Mesenchymal stem cell (in vitro differentiated cells and primary cell): Measurements from ENCODE around the gene MTHFD2L.

ENCODE experiments used
- DNase-seq: peaks from one replicate; pipeline ENCODE4 v3.0.0-alpha.2; 2013
- H2AFZ ChIP-seq: one replicate; pipeline ENCODE4 v1.6.1; 2013; ENCODE audit warnings: low read depth, mild to moderate bottlenecking, control low read depth, inconsistent platforms, low read length, moderate library complexity
- H2AK5ac ChIP-seq: 2 replicates; pipeline ENCODE4 v1.6.1; 2013; ENCODE audit warnings: low read length, moderate library complexity, mild to moderate bottlenecking, inconsistent platforms; ENCODE audit not compliant: severe bottlenecking
- H2BK120ac ChIP-seq: one replicate; pipeline ENCODE4 v1.6.1; 2013; ENCODE audit warnings: low read depth, mild to moderate bottlenecking, inconsistent platforms, low read length, moderate library complexity
- H2BK12ac ChIP-seq, 2 experiments: one replicate each; pipeline ENCODE4 v1.6.1; 2013; ENCODE audit warnings: inconsistent platforms in 2 of 2, low read length in 2 of 2, mild to moderate bottlenecking in 2 of 2, moderate library complexity in 2 of 2, control low read depth in 1 of 2
- H2BK15ac ChIP-seq: one replicate; pipeline ENCODE4 v1.6.1; 2013; ENCODE audit warnings: mild to moderate bottlenecking, low read depth, inconsistent platforms; ENCODE audit not compliant: poor library complexity, severe bottlenecking
- H2BK5ac ChIP-seq: 2 replicates; pipeline ENCODE4 v1.6.1; 2013; ENCODE audit warnings: low read depth, mild to moderate bottlenecking, low read length, control low read depth, inconsistent platforms; ENCODE audit not compliant: poor library complexity, severe bottlenecking
- H3K14ac ChIP-seq, 2 experiments: one replicate each; pipeline ENCODE4 v1.6.1; 2013; ENCODE audit warnings: inconsistent platforms in 2 of 2, low read length in 2 of 2, control low read depth in 1 of 2, mild to moderate bottlenecking in 1 of 2, moderate library complexity in 1 of 2
- H3K18ac ChIP-seq, 2 experiments: one replicate each; pipeline ENCODE4 v1.6.1; 2013; ENCODE audit warnings: inconsistent platforms in 2 of 2, low read length in 2 of 2, control low read depth in 1 of 2, low read depth in 1 of 2, mild to moderate bottlenecking in 1 of 2
- H3K23ac ChIP-seq, 2 experiments: one replicate each; pipeline ENCODE4 v1.6.1; 2013; ENCODE audit warnings: inconsistent platforms in 2 of 2, low read length in 2 of 2, mild to moderate bottlenecking in 2 of 2, moderate library complexity in 2 of 2, control low read depth in 1 of 2
- H3K27ac ChIP-seq: 2 replicates; pipeline ENCODE4 v1.5.1; 2013; ENCODE audit warnings: mild to moderate bottlenecking, moderate library complexity, low read length, control low read depth, inconsistent platforms; ENCODE audit not compliant: poor library complexity, severe bottlenecking
- H3K27me3 ChIP-seq, 2 experiments: 2 replicates each; pipeline versions ENCODE4 v1.6.1 to v1.7.0; 2013; ENCODE audit warnings: low read length in 2 of 2, mild to moderate bottlenecking in 2 of 2, moderate library complexity in 2 of 2, control low read depth in 1 of 2, inconsistent platforms in 1 of 2; ENCODE audit not compliant: control insufficient read depth in 1 of 2, insufficient read depth in 1 of 2
- H3K36me3 ChIP-seq, 2 experiments: 2 replicates each; pipeline versions ENCODE4 v1.6.1 to v1.7.0; 2013; ENCODE audit warnings: low read length in 2 of 2, control low read depth in 1 of 2, inconsistent platforms in 1 of 2, low read depth in 1 of 2, mild to moderate bottlenecking in 1 of 2; ENCODE audit not compliant: insufficient read depth in 2 of 2, control insufficient read depth in 1 of 2
- H3K4ac ChIP-seq, 2 experiments: one replicate each; pipeline ENCODE4 v1.6.1; 2013; ENCODE audit warnings: inconsistent platforms in 2 of 2, low read length in 2 of 2, mild to moderate bottlenecking in 2 of 2, moderate library complexity in 2 of 2, control low read depth in 1 of 2, low read depth in 1 of 2
- H3K4me1 ChIP-seq: 2 replicates; pipeline ENCODE4 v1.6.1; 2013; ENCODE audit warnings: low read depth, low read length, control low read depth; ENCODE audit not compliant: control insufficient read depth, insufficient read depth
- H3K4me2 ChIP-seq: 2 replicates; pipeline ENCODE4 v1.6.1; 2013; ENCODE audit warnings: low read length, mild to moderate bottlenecking, inconsistent platforms; ENCODE audit not compliant: poor library complexity, severe bottlenecking
- H3K4me3 ChIP-seq, 2 experiments: 2 replicates each; pipeline versions ENCODE4 v1.5.1 to v1.7.0; 2013; ENCODE audit warnings: low read length in 2 of 2, mild to moderate bottlenecking in 2 of 2, control low read depth in 1 of 2, low read depth in 1 of 2; ENCODE audit not compliant: insufficient read depth in 1 of 2
- H3K79me1 ChIP-seq: replicated peaks from 2 replicates; pipeline ENCODE4 v1.6.1; 2013; ENCODE audit warnings: mild to moderate bottlenecking, control low read depth, low read length, inconsistent platforms; ENCODE audit not compliant: poor library complexity, severe bottlenecking
- H3K9ac ChIP-seq: 2 replicates; pipeline ENCODE4 v1.7.0; 2013; ENCODE audit warnings: mild to moderate bottlenecking, low read length, moderate library complexity
- H3K9me3 ChIP-seq: 2 replicates; pipeline ENCODE4 v1.7.0; 2013; ENCODE audit warnings: mild to moderate bottlenecking, low read length; ENCODE audit not compliant: control insufficient read depth
- H4K8ac ChIP-seq: one replicate; pipeline ENCODE4 v1.6.1; 2013; ENCODE audit warnings: inconsistent platforms, mild to moderate bottlenecking, low read length, moderate library complexity
- H4K91ac ChIP-seq: one replicate; pipeline ENCODE4 v1.6.1; 2013; ENCODE audit warnings: mild to moderate bottlenecking, low read length, inconsistent platforms
- WGBS: methylation state at CpG from one replicate; pipeline ENCODE4 v1.1.7; 2013; ENCODE audit warnings: mixed read lengths; 5-methylcytosine and 5-hydroxymethylcytosine counted together

Gene MTHFD2L

GRCh38 chr4:74319470-74319869, 161.6 kb downstream of the MTHFD2L start:
- H3K36me3 ChIP-seq, result no peaks in the 10 kb centered on the region
- no peaks in the 10 kb centered on the region for H3K79me1 ChIP-seq
- WGBS, result 86% methylated on average over 5 of the region's 6 CpGs
- no peaks in the 10 kb centered on the region for H3K27me3 ChIP-seq
- no peak overlapping the region for H2BK12ac ChIP-seq
- H3K27ac ChIP-seq, result no peak overlapping the region
- H2AFZ ChIP-seq, result no peak overlapping the region
- H3K14ac ChIP-seq, result no peak overlapping the region
- H2BK15ac ChIP-seq, result no peak overlapping the region
- H4K8ac ChIP-seq, result no peak overlapping the region
- no peak overlapping the region for H3K18ac ChIP-seq
- H2AK5ac ChIP-seq, result no peak overlapping the region
- no peak overlapping the region for H3K4ac ChIP-seq
- H2BK120ac ChIP-seq, result no peak overlapping the region
- H3K4me2 ChIP-seq, result no peak overlapping the region
- H3K23ac ChIP-seq, result no peak overlapping the region
- peaks cover 2% of the 10 kb centered on the region for H3K4me1 ChIP-seq
- H3K9me3 ChIP-seq, result no peaks in the 10 kb centered on the region
- no peak overlapping the region for H4K91ac ChIP-seq
- no peak overlapping the region for H3K4me3 ChIP-seq
- no peak overlapping the region for H3K9ac ChIP-seq
- H2BK5ac ChIP-seq, result no peak overlapping the region
- no peak for DNase-seq

- no peak overlapping the region for H3K18ac ChIP-seq
- no peak overlapping the region for H2AK5ac ChIP-seq
- H3K36me3 ChIP-seq, result no peaks in the 10 kb centered on the region
- no peak overlapping the region for H4K91ac ChIP-seq
- no peak overlapping the region for H3K23ac ChIP-seq
- peak; percentile 70 for DNase-seq
- H3K27ac ChIP-seq, result no peak overlapping the region
- no peak overlapping the region for H2BK12ac ChIP-seq
- peak overlapping the region; percentile 43 for H2AFZ ChIP-seq
- peaks cover 2% of the 10 kb centered on the region for H3K4me1 ChIP-seq
- H4K8ac ChIP-seq, result no peak overlapping the region
- peak overlapping the region; percentile 31 for H3K9ac ChIP-seq
- H3K9me3 ChIP-seq, result no peaks in the 10 kb centered on the region
- H3K4me3 ChIP-seq, result no peak overlapping the region
- no peak overlapping the region for H2BK15ac ChIP-seq
- no peak overlapping the region for H2BK5ac ChIP-seq
- 28% methylated on average over 4 of the region's 4 CpGs for WGBS
- no peak overlapping the region for H3K14ac ChIP-seq
- H3K27me3 ChIP-seq, result no peaks in the 10 kb centered on the region
- H3K79me1 ChIP-seq, result no peaks in the 10 kb centered on the region
- no peak overlapping the region for H3K4ac ChIP-seq
- no peak overlapping the region for H2BK120ac ChIP-seq
- no peak overlapping the region for H3K4me2 ChIP-seq
Measured at GRCh38 chr4:74320559-74321118, 162.7 kb downstream of the MTHFD2L start.

GRCh38 chr4:74322301-74322700, 164.4 kb downstream of the MTHFD2L start:
- H3K27me3 ChIP-seq, result no peaks in the 10 kb centered on the region
- H2BK120ac ChIP-seq, result no peak overlapping the region
- no peaks in the 10 kb centered on the region for H3K9me3 ChIP-seq
- H3K4me1 ChIP-seq, result peaks cover 2% of the 10 kb centered on the region
- no peak overlapping the region for H3K27ac ChIP-seq
- H2BK15ac ChIP-seq, result no peak overlapping the region
- H2BK5ac ChIP-seq, result no peak overlapping the region
- H3K4me3 ChIP-seq, result no peak overlapping the region
- no peak overlapping the region for H3K23ac ChIP-seq
- WGBS, result 78% methylated on average over 2 of the region's 3 CpGs
- H3K79me1 ChIP-seq, result no peaks in the 10 kb centered on the region
- H2BK12ac ChIP-seq, result no peak overlapping the region
- DNase-seq, result no peak
- no peaks in the 10 kb centered on the region for H3K36me3 ChIP-seq
- H4K8ac ChIP-seq, result no peak overlapping the region
- H3K14ac ChIP-seq, result no peak overlapping the region
- H3K4ac ChIP-seq, result no peak overlapping the region
- H3K9ac ChIP-seq, result no peak overlapping the region
- H3K4me2 ChIP-seq, result no peak overlapping the region
- no peak overlapping the region for H3K18ac ChIP-seq
- H4K91ac ChIP-seq, result no peak overlapping the region
- no peak overlapping the region for H2AK5ac ChIP-seq
- no peak overlapping the region for H2AFZ ChIP-seq

- Histone ChIP-seq H2BK5ac (no peak overlapping the region), H3K4me1 (peaks cover 2% of the 10 kb centered on the region), H3K23ac (no peak overlapping the region), H3K9ac (no peak overlapping the region), H3K9me3 (no peaks in the 10 kb centered on the region), H3K18ac (no peak overlapping the region), H2AFZ (no peak overlapping the region), H4K91ac (no peak overlapping the region), H3K14ac (no peak overlapping the region), H3K36me3 (no peaks in the 10 kb centered on the region), H3K79me1 (no peaks in the 10 kb centered on the region), H4K8ac (no peak overlapping the region), H2AK5ac (no peak overlapping the region), H3K27ac (no peak overlapping the region), H2BK120ac (no peak overlapping the region), H2BK15ac (no peak overlapping the region), H3K4me2 (no peak overlapping the region), H3K4me3 (no peak overlapping the region), H2BK12ac (no peak overlapping the region), H3K4ac (no peak overlapping the region), H3K27me3 (no peaks in the 10 kb centered on the region)
- DNase-seq, result no peak
- WGBS, result 87% methylated on average over 4 of the region's 4 CpGs
Measured at GRCh38 chr4:74323663-74324062, 165.7 kb downstream of the MTHFD2L start.
